ENCODE data around the gene MMP20.

Gene MMP20

GRCh38 chr11:102592131-102592530 is 33.0 kb downstream of the MMP20 start:
- DNase-seq (ENCODE audit: low spot score), result no peak

DNA sequence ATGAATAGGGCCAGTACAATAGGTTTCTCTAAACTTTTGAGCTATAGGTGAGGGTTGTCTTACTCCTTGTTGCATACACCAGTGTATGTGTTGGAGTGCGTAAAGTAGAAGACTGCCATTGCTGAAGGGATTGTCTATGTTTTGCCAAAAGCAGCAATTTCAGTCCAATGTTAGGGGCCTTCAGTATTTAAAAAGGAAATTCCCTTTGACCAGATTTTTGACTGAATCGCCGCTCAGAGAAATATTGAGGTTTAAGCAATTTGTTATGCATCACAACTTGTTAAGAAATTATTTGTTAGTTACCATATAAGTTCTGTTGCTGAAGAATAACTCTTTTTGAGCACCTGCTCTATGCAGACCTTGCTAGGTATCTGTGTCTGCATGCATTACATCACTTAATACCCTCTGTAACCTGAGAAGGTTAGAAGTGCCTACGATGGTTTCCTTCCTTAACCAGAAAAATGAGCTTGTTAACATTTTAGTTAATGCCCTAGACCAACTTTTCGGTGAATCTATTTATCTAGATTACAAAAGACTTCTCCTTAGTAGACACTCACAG is 33.9 kb downstream of the MMP20 start:
- DNase-seq (ENCODE audit: low spot score), result no peak

GRCh38 chr11:102590276-102591049 is 34.7 kb downstream of the MMP20 start:
- DNase-seq (ENCODE audit: low spot score), result no peak

- no peak for DNase-seq (ENCODE audit: low spot score)
Observed at GRCh38 chr11:102589047-102589459, 36.1 kb downstream of the MMP20 start.

GRCh38 chr11:102587722-102588121 is 37.4 kb downstream of the MMP20 start:
- DNase-seq (ENCODE audit: low spot score), result no peak

DNA sequence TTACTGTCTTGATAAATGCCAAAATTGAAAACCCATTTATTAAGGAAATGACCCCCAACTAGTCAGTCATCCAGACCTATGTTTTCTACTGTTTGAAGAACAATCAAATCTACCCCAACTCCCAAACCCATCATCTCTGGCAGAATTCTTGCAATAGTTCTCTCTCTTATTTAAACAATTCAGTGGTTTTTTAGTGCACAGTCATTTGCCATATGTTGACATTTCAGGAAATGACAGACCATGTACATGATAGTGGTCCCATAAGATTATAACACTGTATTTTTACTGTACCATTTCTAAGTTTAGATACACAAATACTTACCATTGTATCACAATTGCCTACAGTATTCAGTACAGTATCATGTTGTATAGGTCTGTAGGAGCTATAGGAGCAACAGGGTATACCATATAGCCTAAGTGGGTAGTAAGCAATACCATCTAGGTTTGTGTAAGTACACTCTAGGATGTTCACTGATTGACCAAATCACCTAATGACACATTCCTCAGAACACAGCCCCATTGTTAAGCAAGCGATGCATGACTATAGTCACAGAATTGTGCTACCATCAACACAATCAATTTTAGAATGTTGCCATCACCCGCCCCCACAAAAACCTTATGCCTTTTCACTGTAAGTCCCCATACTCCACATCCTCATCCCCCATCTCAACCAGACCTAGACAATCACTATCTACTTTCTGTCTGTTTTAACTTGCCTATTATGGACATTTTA is 41.8 kb downstream of the MMP20 start:
- DNase-seq (ENCODE audit: low spot score), result no peak

DNA sequence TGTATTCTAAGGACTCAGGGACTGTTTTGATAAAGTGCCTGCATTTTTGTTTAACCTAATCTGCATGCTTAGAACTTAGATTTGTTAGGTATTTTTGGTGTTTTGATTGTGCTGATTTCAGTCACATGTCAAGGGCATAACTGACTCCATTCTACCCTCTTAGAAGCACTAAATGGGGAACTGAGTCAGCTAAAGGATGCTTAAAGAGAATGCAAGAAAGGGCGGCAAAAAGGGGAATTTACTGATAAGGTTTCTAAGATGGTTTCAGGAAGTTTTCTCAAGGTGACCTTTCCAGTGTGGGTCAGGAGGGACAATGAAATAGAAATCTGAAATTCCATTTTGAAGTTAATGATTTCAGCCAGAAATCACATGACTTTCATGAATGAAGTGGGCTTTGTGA is 43.0 kb downstream of the MMP20 start:
- DNase-seq (ENCODE audit: low spot score), result no peak

DNA sequence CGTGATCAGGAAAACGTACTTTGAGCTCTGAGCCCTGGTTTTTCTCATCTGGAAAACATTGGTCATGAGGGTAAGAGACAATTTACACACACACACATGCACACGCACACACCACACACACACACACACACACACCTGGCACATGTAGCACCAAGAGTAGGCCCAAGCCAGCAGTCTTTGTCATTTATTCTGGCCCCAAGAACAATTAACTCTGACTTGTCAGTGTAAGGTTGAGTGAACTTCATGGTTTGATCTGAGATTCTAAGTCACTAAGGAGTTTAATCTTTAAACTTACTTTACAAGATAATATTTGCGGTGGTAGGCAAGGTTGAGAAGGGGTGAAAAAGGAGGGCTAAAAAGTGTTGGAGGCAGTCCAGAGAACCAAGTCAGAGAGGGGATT is 44.1 kb downstream of the MMP20 start:
- no peak for DNase-seq (ENCODE audit: low spot score)

DNA sequence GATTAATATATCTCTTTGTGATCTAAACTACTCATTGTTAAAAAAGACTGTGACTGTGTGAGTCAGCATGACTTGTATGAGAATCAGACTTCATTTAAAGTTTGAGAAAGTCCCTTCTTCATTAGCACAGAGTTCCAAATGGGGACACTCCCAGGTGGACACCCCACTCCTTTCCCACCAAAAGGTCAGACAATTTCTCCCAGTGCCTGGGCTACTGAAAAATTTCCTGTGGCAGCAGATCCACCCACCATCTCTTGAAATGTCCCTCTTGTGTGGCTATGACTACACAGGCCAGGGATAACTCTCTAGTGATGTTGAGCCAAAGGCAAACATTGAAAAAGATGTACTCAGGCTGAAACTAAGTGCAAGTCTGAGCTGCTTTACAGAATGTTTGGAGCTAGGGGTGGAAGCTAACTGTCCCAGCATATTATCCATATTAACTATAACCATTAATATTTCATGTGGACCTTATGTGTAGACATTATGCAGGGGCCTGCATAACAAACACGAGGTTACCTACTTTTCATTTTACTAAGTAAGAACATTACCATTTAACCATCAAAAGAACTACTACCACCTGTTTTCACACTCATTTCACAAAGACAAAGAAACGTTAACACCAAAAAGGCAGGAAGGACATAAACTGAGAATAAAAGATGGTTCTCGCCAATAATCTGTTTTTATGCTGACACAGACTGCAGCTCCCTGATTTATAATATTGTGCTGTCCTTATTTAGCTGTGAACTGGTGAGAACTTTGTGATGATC is 44.8 kb downstream of the MMP20 start:
- DNase-seq (ENCODE audit: low spot score), result no peak

DNA sequence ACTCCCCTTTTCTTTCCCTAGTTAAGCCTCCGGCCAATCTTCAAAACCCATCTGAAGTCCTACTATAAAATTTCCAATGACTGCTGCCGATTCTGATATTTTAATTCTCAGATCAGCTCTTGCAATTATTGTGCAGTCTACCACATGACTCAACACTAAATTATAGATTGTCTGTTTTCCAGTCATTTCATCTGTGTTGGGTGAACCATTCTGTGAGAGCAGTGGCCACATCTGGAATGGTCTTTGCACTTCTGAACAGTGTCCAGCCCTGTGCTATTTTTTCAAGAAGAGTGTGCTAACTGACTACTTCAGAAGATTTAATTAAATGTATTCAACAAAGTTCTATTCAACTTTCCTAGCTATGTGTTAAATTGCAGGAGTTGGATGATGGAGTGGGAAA is 47.4 kb downstream of the MMP20 start:
- DNase-seq (ENCODE audit: low spot score), result no peak

DNA sequence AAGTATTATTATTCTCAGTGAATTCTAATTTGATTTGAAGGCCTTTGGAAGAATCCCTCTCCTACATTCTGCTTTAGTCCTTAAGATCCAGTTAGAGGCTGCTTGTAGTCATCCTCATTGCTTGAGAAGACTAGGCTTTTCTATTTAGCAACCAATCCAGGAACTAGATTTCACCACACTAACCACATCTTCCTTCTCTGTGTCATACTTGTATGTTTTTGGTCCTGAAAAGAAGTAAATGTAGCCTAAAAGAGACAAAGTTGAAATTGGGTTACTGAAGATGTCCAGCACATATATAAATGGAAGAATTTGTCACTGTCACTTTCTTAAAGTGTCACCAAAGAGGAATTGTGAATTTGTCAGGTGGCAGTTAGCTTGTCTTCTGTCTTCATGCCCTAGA is 48.0 kb downstream of the MMP20 start:
- no peak for DNase-seq (ENCODE audit: low spot score)

DNA sequence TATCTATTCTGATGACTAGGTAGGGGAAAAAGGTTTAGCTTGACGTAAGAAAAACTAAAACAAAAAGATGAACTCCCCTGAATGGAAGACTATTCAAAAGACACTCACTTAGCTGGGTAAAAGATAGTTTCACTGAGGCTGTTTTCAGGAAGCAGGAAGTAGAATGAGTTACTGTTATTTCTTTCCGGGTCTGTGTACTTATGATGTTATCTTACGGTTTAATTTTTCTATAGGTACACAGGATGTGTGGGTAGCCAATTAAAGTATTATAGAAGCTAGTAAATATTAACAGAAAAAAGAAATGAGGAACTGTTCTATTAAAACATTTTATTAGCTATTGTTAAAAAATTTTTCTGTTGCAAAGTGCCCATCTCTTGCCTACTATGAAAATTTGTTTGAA is 48.8 kb downstream of the MMP20 start:
- DNase-seq (ENCODE audit: low spot score), result no peak

DNA sequence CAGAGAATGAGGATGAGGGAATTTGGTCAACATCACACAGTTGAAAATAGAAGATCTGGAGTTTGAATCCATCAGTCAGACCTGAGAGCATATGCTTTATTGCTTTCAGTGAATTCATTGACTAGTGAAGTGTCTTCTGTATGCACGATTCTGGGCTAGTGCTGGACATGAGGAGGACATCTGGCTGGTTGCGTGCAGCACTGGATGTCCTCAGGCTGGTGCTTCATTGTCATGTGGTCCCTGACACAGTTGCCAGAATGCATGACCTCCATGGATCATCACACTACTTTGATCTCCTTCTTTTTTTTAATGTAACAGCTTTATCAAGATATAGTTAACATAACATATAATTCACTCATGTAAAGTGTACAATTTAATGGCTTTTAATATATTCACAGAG is 50.1 kb downstream of the MMP20 start:
- no peak for DNase-seq (ENCODE audit: low spot score)

DNA sequence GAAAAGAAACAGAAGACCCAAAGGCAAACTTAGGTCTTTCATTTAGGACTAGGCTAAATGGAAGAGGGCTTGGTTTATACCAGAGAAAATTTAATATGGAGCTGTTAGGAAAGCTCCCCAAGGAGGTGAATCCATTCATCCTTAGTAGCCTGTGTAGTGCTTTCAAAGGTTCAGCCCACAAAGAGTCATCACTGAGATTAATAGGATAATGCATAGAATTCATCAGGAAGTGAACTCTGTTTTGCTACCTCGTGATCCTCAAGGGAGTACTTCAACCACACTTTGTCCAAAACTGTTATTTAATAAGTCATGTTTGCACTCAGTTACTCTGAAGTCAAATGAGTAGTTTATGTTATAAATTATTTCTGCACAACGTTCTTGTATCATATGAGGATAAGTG is 51.3 kb downstream of the MMP20 start:
- no peak for DNase-seq (ENCODE audit: low spot score)

DNA sequence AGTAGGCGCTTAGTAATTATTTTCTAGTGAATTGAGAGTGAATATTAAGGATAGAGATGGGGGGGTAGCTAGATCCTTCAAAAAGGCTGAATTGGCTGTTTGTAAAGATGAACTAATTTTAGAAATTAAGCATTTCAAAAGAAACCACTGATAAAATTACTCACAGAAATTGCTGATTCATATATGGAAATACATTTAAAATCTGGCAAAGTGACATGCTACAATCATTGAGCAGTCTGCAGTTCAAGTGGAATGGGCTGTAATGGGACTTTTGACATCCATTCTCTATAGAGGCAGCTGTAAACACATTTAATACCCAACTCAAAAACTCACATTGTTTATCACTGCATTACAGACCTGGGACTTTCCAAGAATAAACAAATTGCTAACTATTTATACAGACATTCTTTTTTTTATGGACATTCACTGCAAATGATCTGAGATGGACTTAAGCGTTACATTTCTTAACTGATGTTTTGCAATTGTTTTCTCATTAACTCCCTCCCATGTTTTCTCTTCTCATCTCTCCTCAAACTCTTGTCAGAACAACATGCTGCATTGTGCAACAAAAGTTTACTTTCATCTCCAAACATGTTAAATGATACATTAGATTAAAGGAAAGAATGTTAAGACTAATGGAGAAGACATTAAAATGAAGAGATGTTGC is 52.4 kb downstream of the MMP20 start:
- no peak for DNase-seq (ENCODE audit: low spot score)

- no peak for DNase-seq (ENCODE audit: low spot score)
Observed at GRCh38 chr11:102568851-102569250, 56.3 kb downstream of the MMP20 start.

GRCh38 chr11:102566112-102566511 is 59.0 kb downstream of the MMP20 start:
- DNase-seq (ENCODE audit: low spot score), result no peak

- DNase-seq (ENCODE audit: low spot score), result no peak
Observed at GRCh38 chr11:102564110-102564509, 61.0 kb downstream of the MMP20 start.

DNA sequence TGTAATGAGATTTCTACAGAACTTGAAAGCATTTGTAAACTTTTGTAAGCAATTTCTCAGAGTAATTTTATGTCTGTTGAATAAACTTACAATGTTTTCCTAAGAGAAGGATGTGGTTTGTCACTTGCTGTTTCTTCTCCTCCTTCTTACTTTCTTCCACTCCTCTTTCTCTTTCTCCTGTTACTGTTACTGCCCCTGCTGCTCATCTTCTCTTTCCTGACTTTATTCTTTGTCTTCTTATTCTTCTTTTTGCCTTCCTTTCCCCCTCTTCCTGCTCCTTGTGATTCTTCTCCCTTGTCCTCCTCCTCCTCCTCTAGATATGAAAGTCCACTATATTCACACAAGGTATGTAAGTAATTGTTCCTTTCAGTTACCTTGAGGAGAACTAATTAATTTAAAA is 63.5 kb downstream of the MMP20 start:
- no peak for DNase-seq (ENCODE audit: low spot score)

GRCh38 chr11:102560555-102561011 is 64.5 kb downstream of the MMP20 start:
- peak; percentile 31 for DNase-seq (ENCODE audit: low spot score)

GRCh38 chr11:102559839-102560238 is 65.3 kb downstream of the MMP20 start:
- peak; percentile 28 for DNase-seq (ENCODE audit: low spot score)

GRCh38 chr11:102555091-102555490 is 70.0 kb downstream of the MMP20 start:
- no peak for DNase-seq (ENCODE audit: low spot score)

Measured in CD4-positive, alpha-beta T cell treated with Interleukin-15 for 4 hours (primary cell).